GM19043 (cell line): ENCODE results near the gene NAA80.
"Not testable (repeated sequence)": the region's sequence is repeated elsewhere in the genome, so short reads cannot be mapped to it uniquely, and the experiment has no call there.

ENCODE experiments used
- ATAC-seq: cut with Tn5 transposase; IDR thresholded peaks from one replicate; pipeline ENCODE4 v1.9.1; 2021; ENCODE audit warnings: low read depth; ENCODE audit not compliant: unreplicated experiment

The NAA80 gene

DNA sequence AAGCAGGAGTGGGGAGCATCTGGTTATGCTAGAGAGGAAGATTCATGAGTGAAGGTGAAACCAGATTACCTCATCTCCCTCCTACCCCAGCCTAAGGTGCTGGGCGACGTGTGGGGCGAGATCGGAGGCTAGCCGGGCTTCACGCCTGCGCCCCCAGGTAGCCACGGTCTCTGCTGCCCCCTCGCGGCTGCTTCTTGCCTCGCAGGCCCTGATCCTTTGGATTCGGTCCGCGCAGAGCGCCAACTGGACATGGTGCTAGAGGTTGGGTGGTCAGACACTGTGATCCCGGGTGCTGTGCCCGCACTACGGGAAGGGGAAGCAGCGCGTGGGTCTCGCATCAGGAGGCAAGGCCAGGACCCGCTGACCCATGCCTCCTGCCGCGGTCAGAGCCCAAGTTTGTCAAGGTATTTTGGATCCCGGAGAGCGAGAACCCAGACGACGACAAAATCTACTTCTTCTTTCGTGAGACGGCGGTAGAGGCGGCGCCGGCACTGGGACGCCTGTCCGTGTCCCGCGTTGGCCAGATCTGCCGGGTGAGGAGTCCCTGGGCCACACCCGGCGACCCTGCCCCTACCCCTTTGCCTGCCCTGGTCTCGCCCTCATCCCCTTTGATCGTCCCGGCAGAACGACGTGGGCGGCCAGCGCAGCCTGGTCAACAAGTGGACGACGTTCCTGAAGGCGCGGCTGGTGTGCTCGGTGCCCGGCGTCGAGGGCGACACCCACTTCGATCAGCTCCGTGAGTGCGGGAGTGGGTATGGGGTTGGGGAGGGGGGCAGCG is 26.1 kb downstream of the NAA80 start:
- peak; percentile 79 for ATAC-seq

- ATAC-seq, result not testable (repeated sequence)
These were observed 26.7 kb downstream of the NAA80 start for GRCh38 chr3:50272538-50272910.

- ATAC-seq, result no peak
These were observed 27.8 kb downstream of the NAA80 start for GRCh38 chr3:50271314-50271936.

DNA sequence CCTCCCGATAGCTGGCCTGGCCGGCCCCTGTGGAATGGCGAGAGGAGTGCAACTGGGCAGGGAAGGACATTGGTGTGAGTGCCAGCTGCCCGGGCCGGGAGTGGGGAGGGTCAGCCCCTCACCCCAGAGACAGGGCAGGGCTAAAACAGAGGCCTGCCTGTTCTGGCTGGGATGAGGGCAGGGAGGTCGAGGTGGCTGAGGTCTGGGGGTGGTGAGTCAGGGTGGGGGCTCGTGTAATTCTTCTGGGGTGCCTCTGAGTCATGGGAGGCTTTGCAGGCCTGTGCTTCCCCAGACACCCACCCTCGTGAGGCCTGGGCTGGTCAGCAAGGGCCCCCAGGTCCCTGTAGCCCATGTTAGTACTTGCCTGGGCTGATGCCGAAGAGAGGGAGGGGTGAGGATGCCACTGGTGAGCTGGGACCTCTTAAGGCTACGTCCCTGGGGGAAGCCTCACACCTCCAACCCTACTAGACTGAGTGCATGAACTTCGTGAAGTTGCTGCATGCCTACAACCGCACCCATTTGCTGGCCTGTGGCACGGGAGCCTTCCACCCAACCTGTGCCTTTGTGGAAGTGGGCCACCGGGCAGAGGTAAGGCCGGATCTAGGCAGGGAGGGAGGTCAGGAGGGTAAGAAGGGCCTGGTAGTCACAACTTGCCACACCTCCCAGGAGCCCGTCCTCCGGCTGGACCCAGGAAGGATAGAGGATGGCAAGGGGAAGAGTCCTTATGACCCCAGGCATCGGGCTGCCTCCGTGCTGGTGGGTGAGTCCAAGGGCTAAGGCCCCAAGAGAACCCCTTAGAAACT is 28.6 kb downstream of the NAA80 start:
- ATAC-seq, result no peak

DNA sequence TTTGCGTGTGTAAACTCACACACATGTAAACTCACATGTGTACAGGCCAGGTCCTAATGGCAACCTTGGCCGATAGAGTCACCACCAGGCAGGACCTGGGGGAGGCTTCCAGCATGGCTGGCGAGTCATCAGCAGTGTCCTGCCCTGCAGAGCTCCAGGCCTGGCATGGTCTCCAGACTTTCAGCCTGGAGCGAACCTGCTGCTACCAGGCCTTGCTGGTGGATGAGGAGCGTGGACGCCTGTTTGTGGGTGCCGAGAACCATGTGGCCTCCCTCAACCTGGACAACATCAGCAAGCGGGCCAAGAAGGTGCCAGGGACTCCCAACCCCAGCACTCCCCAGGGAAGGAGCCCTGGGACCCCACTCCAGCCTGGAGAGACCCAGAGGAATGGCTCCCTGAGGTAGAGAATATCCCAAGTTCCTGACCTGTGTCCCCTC is 29.2 kb downstream of the NAA80 start:
- no peak for ATAC-seq

- ATAC-seq, result no peak
These were observed 29.7 kb downstream of the NAA80 start for GRCh38 chr3:50269460-50269859.

- no peak for ATAC-seq
These were observed 30.3 kb downstream of the NAA80 start, which contains the start of gene SEMA3B for GRCh38 chr3:50268703-50269451. TSS of gene SEMA3B (plus strand) at chr3:50269147. CDS start at chr3:50269241, 94 bp downstream.

GRCh38 chr3:50268276-50268675 is 30.9 kb downstream of the NAA80 start:
- no peak for ATAC-seq

DNA sequence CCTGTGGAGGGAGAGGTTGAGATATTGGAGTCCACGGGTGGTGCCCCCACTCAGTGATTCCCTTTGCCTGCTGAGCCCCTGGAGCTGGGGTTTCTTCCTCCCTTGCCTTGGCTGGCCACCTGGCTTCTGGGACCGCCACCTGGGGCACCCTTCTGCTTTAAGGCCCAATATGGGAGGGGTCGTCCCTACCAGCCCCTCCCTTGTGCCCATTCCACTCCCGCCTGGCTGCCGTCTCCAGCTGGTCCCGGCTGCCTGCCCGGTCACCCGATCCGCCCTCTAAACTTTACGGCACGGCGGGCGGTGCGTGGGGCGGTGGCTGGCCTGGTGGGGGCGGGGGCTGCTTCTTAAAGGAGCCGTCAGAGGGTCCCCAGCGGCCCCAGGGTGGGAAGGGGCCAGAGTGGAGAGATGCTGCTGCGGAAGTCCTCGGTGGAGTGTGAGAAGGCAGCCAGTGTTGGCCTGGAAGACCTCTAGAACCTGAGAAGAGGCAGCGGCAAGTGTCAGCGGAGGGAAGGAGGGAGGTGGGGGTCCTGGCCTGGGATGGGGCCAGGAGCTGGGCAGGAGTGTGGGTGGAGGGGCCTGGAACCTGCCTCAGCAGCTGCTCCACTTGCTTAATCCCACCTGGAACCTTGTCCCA is 31.8 kb downstream of the NAA80 start:
- ATAC-seq, result no peak

GRCh38 chr3:50266836-50267235 is 32.4 kb downstream of the NAA80 start:
- ATAC-seq, result no peak

- ATAC-seq, result no peak
These were observed 33.2 kb downstream of the NAA80 start for GRCh38 chr3:50266017-50266416.

GRCh38 chr3:50265571-50265970 is 33.6 kb downstream of the NAA80 start:
- ATAC-seq, result no peak

GRCh38 chr3:50264964-50265485 is 34.2 kb downstream of the NAA80 start:
- no peak for ATAC-seq

DNA sequence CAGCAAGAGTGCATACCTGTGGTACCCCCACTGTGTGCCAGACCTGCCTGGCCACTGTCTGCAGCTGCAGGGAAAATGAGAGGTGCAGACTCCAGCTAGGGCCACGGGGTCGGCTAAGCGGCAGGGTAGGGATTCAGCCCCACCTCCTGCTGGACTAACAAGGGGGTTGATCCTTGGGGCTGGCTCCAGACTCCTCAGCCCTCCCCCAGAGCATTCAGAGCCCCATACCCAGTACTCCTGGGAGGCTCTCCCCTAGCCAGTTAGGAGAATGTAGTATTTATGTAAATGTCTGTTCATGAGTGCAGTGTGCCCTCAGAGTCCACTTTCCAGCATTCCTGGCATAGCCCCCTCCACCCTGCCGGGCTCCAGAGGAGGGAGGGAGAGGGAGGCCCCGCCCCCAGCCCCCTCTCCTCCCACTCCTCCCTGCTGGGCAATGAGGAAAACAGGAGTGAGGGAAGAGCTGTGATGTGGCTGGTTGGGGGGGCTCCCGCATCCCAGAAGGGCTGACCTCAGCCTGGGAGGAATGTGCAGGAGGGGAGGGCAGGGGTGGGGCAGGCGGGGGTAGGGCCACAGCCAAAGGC is 34.7 kb downstream of the NAA80 start:
- ATAC-seq, result no peak

- no peak for ATAC-seq
These were observed 35.5 kb downstream of the NAA80 start for GRCh38 chr3:50263478-50264382.

GRCh38 chr3:50262778-50263177 is 36.4 kb downstream of the NAA80 start:
- ATAC-seq, result no peak

- not testable (repeated sequence) for ATAC-seq
These were observed 37.0 kb downstream of the NAA80 start for GRCh38 chr3:50262200-50262599.

GRCh38 chr3:50261505-50261904 is 37.7 kb downstream of the NAA80 start:
- ATAC-seq, result no peak
